Naive thymus-derived CD4-positive, alpha-beta T cell (primary cell): ENCODE results near the gene UMAD1. TPM values are rescaled to one million over a fixed set of nuclear protein-coding genes. Genes with fewer than 3 reads are reported as not detected.
A peak's percentile ranks its signal among the peaks of the same experiment; 100 is the strongest.
"Not testable (repeated sequence)": the region's sequence is repeated elsewhere in the genome, so short reads cannot be mapped to it uniquely, and the experiment has no call there.

Experiments used
- ATAC-seq: fragments of 150-1000 bp; cut with Tn5 transposase; 2 replicates; pipeline ENCODE4 v1.10.0; 2021; ENCODE audit warnings: mild to moderate bottlenecking, moderate library complexity
- CTCF ChIA-PET: fragments of 350-600 bp; sonication (Branson Sonifier 250); formaldehyde crosslinking; loops from one replicate; lab custom pipeline; 2021; ENCODE audit warnings: antibody characterized with exemption; lab: Charles Lee
- POLR2A ChIA-PET: fragments of 350-600 bp; sonication (Branson Sonifier 250); formaldehyde crosslinking; loops from one replicate; lab custom pipeline; 2021; ENCODE audit warnings: antibody characterized with exemption, inconsistent platforms; lab: Charles Lee
- DNase-seq, 9 donors: peaks; one replicate each; pipeline versions ENCODE4 v3.0.0 to v3.0.0-alpha.2; 2020 to 2022; ENCODE audit warnings: mixed read lengths in 1 of 9
- H3K27ac ChIP-seq: one replicate; pipeline ENCODE4 v1.7.0; 2013; ENCODE audit warnings: mild to moderate bottlenecking, low read depth, low read length, moderate library complexity
- H3K27me3 ChIP-seq, 2 donors: one replicate each; pipeline ENCODE4 v1.7.0; 2013; ENCODE audit warnings: low read length in 2 of 2, mild to moderate bottlenecking in 2 of 2, moderate library complexity in 2 of 2; ENCODE audit not compliant: control insufficient read depth in 2 of 2, insufficient read depth in 2 of 2
- H3K36me3 ChIP-seq, 3 experiments: 1 replicate in 2 of 3; 2 replicates in 1 of 3; pipeline ENCODE4 v1.7.0; 2013; ENCODE audit warnings: low read length in 3 of 3, mild to moderate bottlenecking in 3 of 3, moderate library complexity in 1 of 3; ENCODE audit not compliant: insufficient read depth in 3 of 3, control insufficient read depth in 2 of 3
- H3K4me1 ChIP-seq, 2 donors: one replicate each; pipeline ENCODE4 v1.7.0; 2013; ENCODE audit warnings: low read length in 2 of 2, mild to moderate bottlenecking in 2 of 2, moderate library complexity in 1 of 2; ENCODE audit not compliant: control insufficient read depth in 2 of 2, insufficient read depth in 2 of 2
- H3K4me3 ChIP-seq: 2 replicates; pipeline ENCODE4 v1.7.0; 2013; ENCODE audit warnings: mild to moderate bottlenecking, low read length
- H3K9me3 ChIP-seq, 3 experiments: 1 replicate in 2 of 3; 2 replicates in 1 of 3; pipeline ENCODE4 v1.7.0; 2013; ENCODE audit warnings: low read length in 3 of 3; ENCODE audit not compliant: control insufficient read depth in 2 of 3
- H3K27ac Mint-ChIP-seq, 9 donors: one replicate each; pipeline ENCODE4 v1.8.0; 2020 to 2022; ENCODE audit warnings: mixed read lengths in 9 of 9, mild to moderate bottlenecking in 8 of 9, moderate library complexity in 5 of 9, inconsistent platforms in 2 of 9
- H3K27me3 Mint-ChIP-seq, 5 donors: one replicate each; pipeline ENCODE4 v1.8.0; 2021 to 2022; ENCODE audit warnings: mixed read lengths in 5 of 5, mild to moderate bottlenecking in 1 of 5
- H3K36me3 Mint-ChIP-seq, 5 donors: one replicate each; pipeline ENCODE4 v1.8.0; 2020 to 2022; ENCODE audit warnings: mixed read lengths in 5 of 5, mild to moderate bottlenecking in 3 of 5, inconsistent platforms in 1 of 5
- H3K4me1 Mint-ChIP-seq, 7 donors: one replicate each; pipeline ENCODE4 v1.8.0; 2020 to 2022; ENCODE audit warnings: mixed read lengths in 7 of 7, mild to moderate bottlenecking in 3 of 7, inconsistent platforms in 1 of 7
- H3K4me3 Mint-ChIP-seq, 10 donors: one replicate each; pipeline ENCODE4 v1.8.0; 2020 to 2022; ENCODE audit warnings: mild to moderate bottlenecking in 10 of 10, mixed read lengths in 10 of 10, moderate library complexity in 6 of 10, inconsistent platforms in 2 of 10
- H3K9me3 Mint-ChIP-seq, 11 donors: one replicate each; pipeline ENCODE4 v1.8.0; 2020 to 2022; ENCODE audit warnings: mixed read lengths in 11 of 11, mild to moderate bottlenecking in 4 of 11, inconsistent platforms in 1 of 11, moderate library complexity in 1 of 11
- intact Hi-C, 2 donors: fragments of 100-400 bp; cut with micrococcal nuclease; formaldehyde crosslinking; loops; one replicate each; pipeline ENCODE4 v1.15.1; 2023
- polyA plus RNA-seq, 2 donors: library from polyadenylated mRNA; unstranded; fragments of 300-500 nt; fragmentation: Illumina TruSeq; gene quantifications; one replicate each; pipeline ENCODE4 v1.2.3, GENCODE V29; 2021
- total RNA-seq, 6 experiments: library from RNA in 5 of 6; stranded (reverse) in 5 of 6; gene quantifications; 1 replicate in 5 of 6; 2 replicates in 1 of 6; pipeline ENCODE4 v1.2.3 and lab custom pipeline; 2021 to 2026

Gene UMAD1
- total and polyA plus RNA-seq, 7 experiments from 2014 or later: 11.4 to 28.6 (median 25.2) TPM

DNA sequence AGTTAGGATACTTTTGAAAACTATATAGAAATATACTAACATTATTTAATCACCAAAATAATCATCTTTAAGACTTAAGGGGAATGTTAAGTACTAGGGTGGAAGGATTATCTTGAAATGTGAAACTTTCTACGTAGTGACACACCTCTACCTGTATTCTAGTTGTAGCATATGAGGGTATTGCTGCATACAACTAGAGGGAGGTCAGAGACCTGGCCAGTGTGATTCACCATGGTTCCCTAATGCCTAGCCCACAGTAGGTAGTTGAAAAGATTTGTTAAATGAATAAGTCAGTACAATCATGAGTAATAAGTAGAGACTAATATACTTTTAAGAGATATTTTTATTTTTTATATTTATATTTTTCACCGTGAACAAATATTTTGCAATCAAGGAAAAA lies 162.0 kb downstream of the UMAD1 start:
- peaks cover 0 to 2% (median 0%) of the 10 kb centered on the region in 7 donors for H3K4me1 Mint-ChIP-seq

DNA sequence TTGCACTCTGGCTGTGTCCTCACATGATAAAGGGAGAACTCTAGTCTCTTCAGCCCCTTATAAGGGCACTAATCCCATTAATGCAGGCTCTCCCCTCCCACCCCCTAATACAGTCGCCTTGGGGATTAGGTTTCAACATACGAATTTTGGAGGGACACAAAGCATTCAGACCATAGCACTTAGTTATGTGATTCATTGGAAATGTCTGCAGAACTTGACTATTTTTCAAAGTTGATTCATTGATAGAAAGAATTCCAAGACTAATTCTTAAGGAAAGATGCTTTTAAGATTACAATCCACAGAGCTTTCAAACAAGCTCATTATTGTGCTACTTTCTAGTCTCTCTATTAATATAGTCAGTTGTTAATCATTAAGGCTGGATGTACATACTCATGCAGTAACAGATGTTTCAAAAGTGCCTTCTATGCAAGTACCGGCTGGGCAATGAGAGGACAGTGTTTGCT lies 163.2 kb downstream of the UMAD1 start:
- Histone ChIP-seq H3K27ac (no peak overlapping the region), H3K9me3 (no peaks in the 10 kb centered on the region), H3K4me3 (no peak overlapping the region), H3K27me3 (no peaks in the 10 kb centered on the region), H3K4me1 (no peaks in the 10 kb centered on the region), H3K36me3 (no peaks in the 10 kb centered on the region)
- Mint-ChIP-seq H3K27ac (no peak overlapping the region), H3K4me3 (no peak overlapping the region), H3K9me3 (no peaks in the 10 kb centered on the region), H3K27me3 (no peaks in the 10 kb centered on the region), H3K4me1 (no peaks in the 10 kb centered on the region), H3K36me3 (peaks cover 0 to 16% (median 6%) of the 10 kb centered on the region in 5 donors)
- DNase-seq: no peak
- POLR2A ChIA-PET: no interaction called here
- no peak for ATAC-seq
- CTCF ChIA-PET: no interaction called here
- intact Hi-C loops: no loop called here

More for the DNA sequence above, 162.0 kb downstream of the UMAD1 start:
- Mint-ChIP-seq H3K27me3 (no peaks in the 10 kb centered on the region), H3K4me3 (no peak overlapping the region), H3K9me3 (peaks cover 0 to under 1% (median 0%) of the 10 kb centered on the region in 11 donors), H3K27ac (peak overlapping the region in 1 of 9 donors; percentile 33), H3K36me3 (peaks cover 3 to 28% (median 17%) of the 10 kb centered on the region in 5 donors)
- H3K27me3 ChIP-seq: no peaks in the 10 kb centered on the region
- intact Hi-C loops: no loop called here
- POLR2A ChIA-PET: no interaction called here
- no peak for DNase-seq
- no peak overlapping the region for H3K4me3 ChIP-seq
- ATAC-seq: no peak
- CTCF ChIA-PET: no interaction called here
- no peak overlapping the region for H3K27ac ChIP-seq
- H3K9me3 ChIP-seq: no peaks in the 10 kb centered on the region
- no peaks in the 10 kb centered on the region for H3K36me3 ChIP-seq
- no peaks in the 10 kb centered on the region for H3K4me1 ChIP-seq

DNA sequence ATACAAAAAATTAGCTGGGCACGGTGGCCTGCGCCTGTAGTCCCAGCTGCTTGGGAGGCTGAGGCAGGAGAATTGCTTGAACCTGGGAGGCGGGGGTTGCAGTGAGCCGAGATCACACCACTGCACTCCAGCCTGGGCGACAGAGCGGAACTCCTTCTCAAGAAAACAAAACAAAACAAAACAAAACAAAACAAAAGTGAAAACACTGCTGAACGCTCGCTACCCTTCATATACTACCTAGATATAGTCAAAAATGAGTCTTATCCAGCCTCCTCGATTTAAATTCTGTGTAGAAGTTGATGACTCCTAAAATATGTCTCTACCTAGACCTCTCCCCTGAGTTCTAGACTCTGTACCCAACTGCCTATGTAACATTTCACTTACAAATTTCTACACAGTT lies 164.3 kb downstream of the UMAD1 start:
- H3K9me3 Mint-ChIP-seq, H3K27me3 Mint-ChIP-seq, H3K4me3 Mint-ChIP-seq, H3K4me1 Mint-ChIP-seq, intact Hi-C loops, H3K27ac ChIP-seq, H3K36me3 ChIP-seq, DNase-seq, H3K4me1 ChIP-seq, H3K4me3 ChIP-seq, H3K27me3 ChIP-seq, ATAC-seq, H3K27ac Mint-ChIP-seq, POLR2A ChIA-PET, H3K9me3 ChIP-seq: not testable (repeated sequence)
- CTCF ChIA-PET: interaction anchor here (0.6 kb wide), 1 partner anchor 54 kb away, joined by 3 read pairs; no protein-coding TSS in a partner anchor
- peaks cover 0 to 12% (median 6%) of the 10 kb centered on the region in 5 donors for H3K36me3 Mint-ChIP-seq

DNA sequence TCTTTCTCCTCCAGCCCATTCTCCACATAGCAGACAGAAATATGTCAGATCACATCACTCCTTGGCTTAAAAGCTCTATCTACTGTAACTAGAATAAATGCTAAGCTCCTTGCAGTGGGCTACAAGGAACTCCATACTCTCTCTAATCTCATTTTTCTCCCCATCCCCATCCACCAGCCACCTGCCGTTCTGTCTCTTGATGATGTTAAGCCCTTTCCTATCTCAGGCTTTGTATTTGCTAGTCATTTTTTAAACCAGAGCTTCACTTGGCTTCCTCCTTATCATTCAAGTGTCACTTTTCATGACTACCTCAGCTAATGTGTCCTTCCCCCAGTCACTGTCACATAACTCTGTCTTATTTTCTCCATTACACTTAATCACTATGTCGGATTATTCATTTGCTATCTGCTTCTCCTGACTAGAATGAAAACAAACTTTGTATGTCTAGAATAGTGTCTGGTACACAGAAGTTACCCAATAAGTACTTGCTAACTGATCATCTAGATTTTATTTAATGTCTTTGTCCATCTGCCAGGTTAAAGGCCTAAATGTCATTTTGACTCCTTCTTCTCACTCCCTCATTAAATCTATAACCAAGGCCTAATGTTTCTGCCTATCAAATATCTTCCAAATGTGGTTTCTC lies 165.1 kb downstream of the UMAD1 start:
- peaks cover 0 to 13% (median 6%) of the 10 kb centered on the region in 5 donors for H3K36me3 Mint-ChIP-seq
- POLR2A ChIA-PET: interaction anchor here (0.8 kb wide), 1 partner anchor 19 kb away, joined by 3 read pairs; no protein-coding TSS in a partner anchor
- H3K4me3 Mint-ChIP-seq: no peak overlapping the region
- CTCF ChIA-PET: no interaction called here
- no peaks in the 10 kb centered on the region for H3K9me3 Mint-ChIP-seq
- no peaks in the 10 kb centered on the region for H3K4me1 ChIP-seq
- H3K27me3 Mint-ChIP-seq: no peaks in the 10 kb centered on the region
- no peak overlapping the region for H3K4me3 ChIP-seq
- no peak overlapping the region for H3K27ac ChIP-seq
- ATAC-seq (no peak), DNase-seq (no peak)
- intact Hi-C loops: no loop called here
- no peak overlapping the region for H3K27ac Mint-ChIP-seq
- peaks cover 0 to 6% (median 0%) of the 10 kb centered on the region in 7 donors for H3K4me1 Mint-ChIP-seq
- H3K36me3 ChIP-seq: no peaks in the 10 kb centered on the region
- no peaks in the 10 kb centered on the region for H3K27me3 ChIP-seq
- H3K9me3 ChIP-seq: no peaks in the 10 kb centered on the region

DNA sequence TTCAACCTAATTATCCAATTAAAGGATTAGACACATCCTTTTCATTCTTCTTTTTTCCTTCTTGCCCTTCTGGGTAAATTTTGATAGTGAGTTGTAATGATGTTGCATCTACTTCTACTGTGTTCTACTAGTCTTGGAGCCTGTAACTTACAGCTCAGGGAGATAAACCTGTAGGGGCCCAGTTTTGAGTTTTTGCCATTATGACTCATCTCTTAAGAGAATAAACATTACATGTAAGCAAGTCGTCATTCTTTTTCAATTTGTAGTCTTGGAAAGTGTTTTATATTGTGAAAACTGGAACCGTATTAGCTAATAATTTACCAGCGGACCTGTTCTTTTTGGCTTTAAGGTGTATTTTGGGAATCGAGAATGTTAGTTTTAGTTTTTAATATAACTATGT lies 167.6 kb downstream of the UMAD1 start:
- Mint-ChIP-seq H3K27ac (no peak overlapping the region), H3K27me3 (no peaks in the 10 kb centered on the region), H3K9me3 (peaks cover 0 to 1% (median 0%) of the 10 kb centered on the region in 11 donors), H3K4me1 (peaks cover 0 to 6% (median 0%) of the 10 kb centered on the region in 7 donors), H3K36me3 (peaks cover 0 to 21% (median 15%) of the 10 kb centered on the region in 5 donors), H3K4me3 (no peak overlapping the region)
- Histone ChIP-seq H3K9me3 (no peaks in the 10 kb centered on the region), H3K27ac (no peak overlapping the region), H3K27me3 (no peaks in the 10 kb centered on the region), H3K36me3 (no peaks in the 10 kb centered on the region), H3K4me1 (no peaks in the 10 kb centered on the region), H3K4me3 (no peak overlapping the region)
- POLR2A ChIA-PET: no interaction called here
- CTCF ChIA-PET: no interaction called here
- ATAC-seq (no peak), DNase-seq (no peak)
- intact Hi-C loops: no loop called here

DNA sequence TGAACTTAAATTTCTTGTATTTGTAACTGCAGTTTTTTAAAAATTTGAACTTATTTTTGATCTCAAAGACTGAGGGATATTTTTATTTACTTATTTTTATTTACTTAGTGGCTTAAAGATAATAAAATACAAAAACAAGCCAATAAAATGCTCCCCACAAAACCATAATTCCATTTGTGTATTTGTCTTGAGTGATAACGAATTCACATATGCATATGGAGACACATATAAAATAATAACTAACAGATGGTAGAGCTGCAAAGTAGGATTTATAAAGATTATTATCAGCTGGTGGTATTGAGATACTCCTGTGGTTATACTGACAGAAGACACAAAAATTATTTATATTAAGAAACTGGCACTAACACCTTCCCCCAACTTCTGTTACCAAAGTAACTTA lies 168.1 kb downstream of the UMAD1 start:
- Histone ChIP-seq H3K4me1 (no peaks in the 10 kb centered on the region), H3K4me3 (no peak overlapping the region), H3K27ac (no peak overlapping the region), H3K36me3 (no peaks in the 10 kb centered on the region), H3K27me3 (no peaks in the 10 kb centered on the region), H3K9me3 (no peaks in the 10 kb centered on the region)
- CTCF ChIA-PET: no interaction called here
- no peaks in the 10 kb centered on the region for H3K27me3 Mint-ChIP-seq
- DNase-seq (no peak), ATAC-seq (no peak)
- POLR2A ChIA-PET: no interaction called here
- peaks cover 0 to 25% (median 18%) of the 10 kb centered on the region in 5 donors for H3K36me3 Mint-ChIP-seq
- peaks cover 0 to 8% (median 0%) of the 10 kb centered on the region in 7 donors for H3K4me1 Mint-ChIP-seq
- peaks cover 0 to 1% (median 0%) of the 10 kb centered on the region in 11 donors for H3K9me3 Mint-ChIP-seq
- intact Hi-C loops: no loop called here
- no peak overlapping the region for H3K4me3 Mint-ChIP-seq
- H3K27ac Mint-ChIP-seq: no peak overlapping the region

DNA sequence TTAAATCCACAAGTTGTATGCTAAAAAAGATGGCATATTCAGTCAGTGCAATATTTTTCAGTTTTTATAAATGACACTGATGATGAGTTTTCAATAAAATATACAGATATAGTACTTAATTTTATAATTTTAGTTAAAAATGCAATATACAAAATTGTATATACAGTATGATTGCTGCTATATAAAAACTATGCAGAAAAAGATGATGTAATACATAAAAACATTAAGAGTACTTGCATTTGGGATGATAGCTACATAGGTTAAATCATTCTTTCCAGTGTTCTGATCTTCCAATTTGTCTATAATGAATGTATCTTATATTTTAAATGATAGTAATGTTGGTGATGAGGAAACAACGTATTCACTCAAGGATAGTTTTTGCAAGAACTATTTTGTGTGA lies 169.8 kb downstream of the UMAD1 start:
- Histone ChIP-seq H3K4me1 (peaks cover 2 to 6% of the 10 kb centered on the region in 2 donors), H3K27me3 (no peaks in the 10 kb centered on the region), H3K27ac (no peak overlapping the region), H3K36me3 (no peaks in the 10 kb centered on the region), H3K4me3 (no peak overlapping the region), H3K9me3 (no peaks in the 10 kb centered on the region)
- Mint-ChIP-seq H3K9me3 (peaks cover 0 to 8% (median 0%) of the 10 kb centered on the region in 11 donors), H3K36me3 (peaks cover 0 to 31% (median 20%) of the 10 kb centered on the region in 5 donors), H3K4me3 (no peak overlapping the region), H3K27me3 (no peaks in the 10 kb centered on the region), H3K27ac (no peak overlapping the region), H3K4me1 (peaks cover 3 to 18% (median 7%) of the 10 kb centered on the region in 7 donors)
- ChIA-PET CTCF (no interaction called here), POLR2A (no interaction called here)
- DNase-seq: no peak
- intact Hi-C loops: no loop called here
- ATAC-seq: no peak
